Right lobe of liver (tissue), 6 donors: ENCODE measurements around the gene LLGL2. TPM values are rescaled to one million over a fixed set of nuclear protein-coding genes. Genes with fewer than 3 reads are reported as not detected.

ENCODE experiments used
- ATAC-seq, 4 donors: fragments of 200-7000 bp; cut with Tn5 transposase; one replicate each; pipeline ENCODE4 v1.9.1; 2020; ENCODE audit warnings: mild to moderate bottlenecking in 4 of 4, moderate library complexity in 4 of 4
- DNase-seq, 3 donors: peaks; one replicate each; pipeline ENCODE4 v3.0.0-alpha.2; 2020
- H3K27ac ChIP-seq, 3 donors: fragments of 200-600 bp; one replicate each; pipeline ENCODE4 v1.8.0; 2022
- H3K27me3 ChIP-seq, 2 donors: fragments of 200-600 bp; one replicate each; pipeline ENCODE4 v1.8.0; 2022
- H3K36me3 ChIP-seq, 4 donors: fragments of 200-600 bp; sonication (generic) in 1 of 4; one replicate each; pipeline versions ENCODE4 v1.5.1 to v1.8.0; 2017 to 2022; ENCODE audit warnings: control low read depth in 1 of 4
- H3K4me1 ChIP-seq, 4 donors: fragments of 200-600 bp; sonication (generic) in 1 of 4; one replicate each; pipeline versions ENCODE4 v1.5.1 to v1.8.0; 2017 to 2022; ENCODE audit warnings: control low read depth in 1 of 4
- H3K4me3 ChIP-seq, 3 donors: fragments of 200-600 bp; one replicate each; pipeline ENCODE4 v1.8.0; 2022
- H3K9me3 ChIP-seq, 4 donors: fragments of 200-600 bp; sonication (generic) in 1 of 4; one replicate each; pipeline versions ENCODE4 v1.5.1 to v1.8.0; 2017 to 2022; ENCODE audit warnings: control low read depth in 1 of 4
- POLR2A ChIP-seq: fragments of 450-650 bp; IDR thresholded peaks from one replicate; pipeline ENCODE4 v1.6.1; 2017; ENCODE audit warnings: antibody characterized with exemption, mild to moderate bottlenecking
- WGBS: methylation state at CpG from one replicate; pipeline ENCODE4 v1.1.6; 2018; ENCODE audit warnings: low coverage, low lambda C conversion rate; ENCODE audit not compliant: insufficient coverage; ENCODE audit errors: missing lambda C conversion rate; 5-methylcytosine and 5-hydroxymethylcytosine counted together
- intact Hi-C, 2 donors: fragments of 100-400 bp; cut with DNase I; formaldehyde crosslinking; loops; one replicate each; pipeline versions ENCODE4 v1.11.2 to v1.14.1; 2022
- total RNA-seq, 6 experiments: library from RNA; depleted of rRNA in 2 of 6; stranded (reverse); fragments of >200 nt in 2 of 6; fragmentation: NEBNext Ultra II Directional in 3 of 6; extraction: Animal tissue kit (Norgen Biotek cat#: 25700) in 3 of 6; gene quantifications; one replicate each; pipeline versions ENCODE4 v1.1.0 to v1.2.4, GENCODE V29; 2016 to 2023
- TF ChIP-seq, protein P1 (sequence below), 4 donors: fragments of 200-600 bp in 3 of 4; fragments of 450-650 bp in 1 of 4; IDR thresholded peaks; one replicate each; pipeline versions ENCODE4 v1.5.1 to v1.8.0; 2016 to 2022; ENCODE audit warnings: antibody characterized with exemption in 4 of 4, mild to moderate bottlenecking in 2 of 4
- donor health status: DM: no; HTN: yes; CAD: no.
- donor health status: DM: no; HTN: no; CAD: no.
- donor health status: DM: no; HTN: no; CAD: no.
- donor health status: DM: no; HTN: yes; CAD: no.
- donor health status: DM: no; HTN: yes; CAD: no.

LLGL2 gene
- total RNA-seq, 6 experiments from 2014 or later, result 32.8 to 71.4 (median 44.6) TPM

DNA sequence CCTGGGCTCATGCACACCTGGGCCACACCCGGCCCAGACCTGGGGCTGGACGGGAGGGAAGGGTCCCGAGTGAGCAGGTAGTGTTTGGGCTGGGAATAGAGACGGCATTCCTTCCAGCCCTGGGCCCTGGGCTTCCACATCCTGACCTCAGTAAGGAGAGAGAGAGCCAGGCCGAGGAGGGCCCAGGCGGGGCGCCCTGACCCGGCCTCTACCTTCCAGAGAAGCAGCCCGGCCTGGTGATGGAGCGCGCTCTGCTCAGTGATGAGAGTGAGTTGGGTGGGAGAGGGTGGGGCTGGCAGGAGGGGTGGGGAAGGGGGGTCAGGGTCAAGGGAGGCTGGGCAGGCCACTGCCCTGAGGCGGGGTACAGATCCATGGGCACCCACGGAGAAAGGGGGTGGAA is 48.5 kb downstream of the LLGL2 start:
- intact Hi-C loops, result no loop called here
- Histone ChIP-seq H3K4me3 (no peak overlapping the region), H3K4me1 (no peaks in the 10 kb centered on the region), H3K27me3 (no peaks in the 10 kb centered on the region), H3K36me3 (peaks cover 0 to 23% (median 9%) of the 10 kb centered on the region in 4 donors), H3K27ac (no peak overlapping the region), H3K9me3 (no peaks in the 10 kb centered on the region)
- WGBS, result 90% methylated on average over 2 of the region's 13 CpGs
- ATAC-seq (no peak), DNase-seq (no peak)
- TF ChIP-seq POLR2A, result no peak
- TF ChIP-seq, protein P1, sequence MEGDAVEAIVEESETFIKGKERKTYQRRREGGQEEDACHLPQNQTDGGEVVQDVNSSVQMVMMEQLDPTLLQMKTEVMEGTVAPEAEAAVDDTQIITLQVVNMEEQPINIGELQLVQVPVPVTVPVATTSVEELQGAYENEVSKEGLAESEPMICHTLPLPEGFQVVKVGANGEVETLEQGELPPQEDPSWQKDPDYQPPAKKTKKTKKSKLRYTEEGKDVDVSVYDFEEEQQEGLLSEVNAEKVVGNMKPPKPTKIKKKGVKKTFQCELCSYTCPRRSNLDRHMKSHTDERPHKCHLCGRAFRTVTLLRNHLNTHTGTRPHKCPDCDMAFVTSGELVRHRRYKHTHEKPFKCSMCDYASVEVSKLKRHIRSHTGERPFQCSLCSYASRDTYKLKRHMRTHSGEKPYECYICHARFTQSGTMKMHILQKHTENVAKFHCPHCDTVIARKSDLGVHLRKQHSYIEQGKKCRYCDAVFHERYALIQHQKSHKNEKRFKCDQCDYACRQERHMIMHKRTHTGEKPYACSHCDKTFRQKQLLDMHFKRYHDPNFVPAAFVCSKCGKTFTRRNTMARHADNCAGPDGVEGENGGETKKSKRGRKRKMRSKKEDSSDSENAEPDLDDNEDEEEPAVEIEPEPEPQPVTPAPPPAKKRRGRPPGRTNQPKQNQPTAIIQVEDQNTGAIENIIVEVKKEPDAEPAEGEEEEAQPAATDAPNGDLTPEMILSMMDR (IDR thresholded peaks at IDR 0.05), result no peak

DNA sequence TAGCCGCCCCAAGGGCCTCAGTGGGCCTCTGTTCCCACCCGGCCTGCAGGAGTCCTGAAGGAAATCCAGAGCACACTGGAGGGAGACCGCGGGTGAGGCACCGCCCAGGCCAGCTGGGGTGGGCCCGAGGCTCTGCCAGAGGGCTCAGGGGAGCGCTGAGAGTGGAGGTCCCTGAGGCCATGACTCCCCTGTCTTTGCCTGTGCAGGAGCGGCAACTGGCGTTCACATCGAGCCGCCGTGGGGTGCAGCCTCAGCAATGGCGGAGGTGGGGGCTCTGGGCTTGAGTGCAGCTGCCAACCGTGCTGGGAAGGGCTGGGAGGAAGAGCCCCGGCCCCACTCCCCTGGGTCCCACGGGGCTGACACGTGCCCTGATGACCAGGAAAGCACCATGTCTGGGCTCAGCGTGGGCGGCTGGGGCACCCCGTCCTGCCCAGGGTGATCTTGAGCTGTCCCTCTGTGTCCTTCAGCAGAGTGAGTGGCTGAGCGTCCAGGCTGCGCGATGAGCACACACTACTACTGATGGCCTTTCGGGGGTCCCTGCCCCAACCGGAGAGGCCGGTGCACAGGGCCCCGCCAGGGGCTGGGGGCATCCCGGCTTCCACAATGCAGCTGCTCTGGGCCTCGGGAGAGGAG is 49.0 kb downstream of the LLGL2 start:
- Histone ChIP-seq H3K4me3 (no peak overlapping the region), H3K4me1 (no peaks in the 10 kb centered on the region), H3K27ac (no peak overlapping the region), H3K36me3 (peaks cover 0 to 21% (median 9%) of the 10 kb centered on the region in 4 donors), H3K27me3 (no peaks in the 10 kb centered on the region), H3K9me3 (no peaks in the 10 kb centered on the region)
- DNase-seq (no peak), ATAC-seq (peak in 1 of 4 donors; percentile 5)
- TF ChIP-seq POLR2A, result no peak
- TF ChIP-seq, protein P1 (IDR thresholded peaks at IDR 0.05), result no peak
- intact Hi-C loops, result no loop called here
- WGBS, result no CpG with 5 or more reads among the region's 29 CpGs

DNA sequence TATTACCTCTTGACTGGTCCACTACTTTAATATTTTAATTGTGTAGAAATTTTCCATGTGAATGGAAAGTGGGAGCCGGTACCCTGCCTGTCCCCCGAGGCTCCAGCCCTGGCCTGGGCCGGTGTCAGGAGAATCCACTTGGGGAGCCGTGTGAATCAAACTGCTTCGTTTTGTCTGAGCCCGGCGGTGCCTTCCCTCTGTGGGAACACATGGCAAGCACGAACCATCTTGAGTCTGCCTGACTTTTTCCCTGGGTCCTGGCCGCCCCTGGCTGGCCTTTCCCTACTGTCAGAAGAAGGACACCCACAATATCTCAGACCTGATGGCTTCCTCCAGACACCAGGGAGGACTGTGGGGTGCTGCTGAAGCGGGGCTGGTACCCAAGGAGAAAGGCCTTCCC is 49.7 kb downstream of the LLGL2 start:
- 97% methylated on average over 5 of the region's 10 CpGs for WGBS
- Histone ChIP-seq H3K9me3 (no peaks in the 10 kb centered on the region), H3K36me3 (peaks cover 0 to 21% (median 6%) of the 10 kb centered on the region in 4 donors), H3K4me3 (no peak overlapping the region), H3K4me1 (no peaks in the 10 kb centered on the region), H3K27me3 (no peaks in the 10 kb centered on the region), H3K27ac (no peak overlapping the region)
- intact Hi-C loops, result no loop called here
- ATAC-seq, result no peak
- no peak for DNase-seq
- TF ChIP-seq POLR2A, result no peak
- TF ChIP-seq, protein P1 (IDR thresholded peaks at IDR 0.05), result no peak

DNA sequence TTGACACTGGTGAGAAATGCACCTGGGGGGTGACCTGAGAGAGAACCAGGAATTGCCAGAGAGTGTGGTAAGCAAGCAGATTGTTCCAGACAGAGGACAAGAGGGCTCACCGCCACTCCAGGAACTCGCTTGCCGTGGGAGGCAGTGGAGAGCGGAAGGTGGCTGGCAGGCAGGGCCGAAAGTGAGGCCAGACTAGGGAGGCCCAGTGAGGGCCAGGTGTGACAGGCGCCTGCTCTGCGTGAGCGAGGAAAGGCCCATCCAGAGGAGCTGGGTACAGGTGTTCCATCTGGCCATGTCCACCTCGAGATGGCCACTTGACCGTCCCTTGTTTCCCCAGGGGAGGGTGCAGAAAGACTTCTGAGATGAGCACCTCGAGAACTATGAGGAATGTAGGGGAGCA is 50.2 kb downstream of the LLGL2 start:
- Histone ChIP-seq H3K9me3 (no peaks in the 10 kb centered on the region), H3K27ac (no peak overlapping the region), H3K27me3 (no peaks in the 10 kb centered on the region), H3K4me1 (no peaks in the 10 kb centered on the region), H3K4me3 (no peak overlapping the region), H3K36me3 (peaks cover 0 to 15% (median 4%) of the 10 kb centered on the region in 4 donors)
- intact Hi-C loops, result no loop called here
- DNase-seq (no peak), ATAC-seq (peak in 1 of 4 donors; percentile 15)
- 94% methylated on average over 6 of the region's 11 CpGs for WGBS
- no peak for TF ChIP-seq POLR2A
- TF ChIP-seq, protein P1 (IDR thresholded peaks at IDR 0.05), result no peak
